ENCODE measurements around the gene DGKA.

The DGKA gene

DNA sequence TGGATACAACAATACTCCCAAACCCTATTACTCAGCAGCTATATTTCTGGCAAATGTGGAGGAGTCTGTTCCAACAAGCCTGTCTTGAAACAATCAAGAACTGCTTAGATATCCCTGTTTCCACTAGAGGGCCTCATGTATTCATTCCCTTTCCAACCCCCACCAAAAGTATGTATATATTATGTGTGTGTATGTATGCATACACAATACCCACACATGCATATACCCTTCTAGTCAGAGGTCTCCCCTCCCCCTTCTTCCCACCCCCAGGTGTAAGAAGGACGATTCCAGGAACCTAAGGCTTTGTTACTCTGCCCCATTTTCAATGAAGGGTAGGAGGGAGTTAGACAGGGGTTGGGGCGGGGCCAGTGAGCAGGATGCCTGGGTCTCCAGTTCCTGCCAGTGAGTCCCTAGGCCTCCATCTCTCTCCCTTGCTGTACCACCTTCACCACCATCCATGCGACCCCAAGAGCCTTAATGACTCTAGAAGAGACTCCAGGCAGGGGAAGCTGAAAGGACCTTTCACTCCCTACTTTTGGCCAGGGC is at the start of gene DGKA:
Gene DGKA, plus strand, starts transcription at position 392 of the 546 bp plus-strand sequence. CDS start 5,342 bp downstream, outside the sequence.
- in situ Hi-C loops (cut with HindIII; ENCODE audit: low sequenced_read_pairs), result no loop called here
- peak; percentile 78 for DNase-seq (ENCODE audit: low read depth, low spot score)
- peak within 1 kb of the TSS; percentile 72 for H3K4me3 ChIP-seq (ENCODE audit: low read depth, low read length)
- TF ChIP-seq, protein P1, sequence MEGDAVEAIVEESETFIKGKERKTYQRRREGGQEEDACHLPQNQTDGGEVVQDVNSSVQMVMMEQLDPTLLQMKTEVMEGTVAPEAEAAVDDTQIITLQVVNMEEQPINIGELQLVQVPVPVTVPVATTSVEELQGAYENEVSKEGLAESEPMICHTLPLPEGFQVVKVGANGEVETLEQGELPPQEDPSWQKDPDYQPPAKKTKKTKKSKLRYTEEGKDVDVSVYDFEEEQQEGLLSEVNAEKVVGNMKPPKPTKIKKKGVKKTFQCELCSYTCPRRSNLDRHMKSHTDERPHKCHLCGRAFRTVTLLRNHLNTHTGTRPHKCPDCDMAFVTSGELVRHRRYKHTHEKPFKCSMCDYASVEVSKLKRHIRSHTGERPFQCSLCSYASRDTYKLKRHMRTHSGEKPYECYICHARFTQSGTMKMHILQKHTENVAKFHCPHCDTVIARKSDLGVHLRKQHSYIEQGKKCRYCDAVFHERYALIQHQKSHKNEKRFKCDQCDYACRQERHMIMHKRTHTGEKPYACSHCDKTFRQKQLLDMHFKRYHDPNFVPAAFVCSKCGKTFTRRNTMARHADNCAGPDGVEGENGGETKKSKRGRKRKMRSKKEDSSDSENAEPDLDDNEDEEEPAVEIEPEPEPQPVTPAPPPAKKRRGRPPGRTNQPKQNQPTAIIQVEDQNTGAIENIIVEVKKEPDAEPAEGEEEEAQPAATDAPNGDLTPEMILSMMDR (IDR thresholded peaks at IDR 0.05; ENCODE audit: low read depth, low read length), result peak; percentile 64

DNA sequence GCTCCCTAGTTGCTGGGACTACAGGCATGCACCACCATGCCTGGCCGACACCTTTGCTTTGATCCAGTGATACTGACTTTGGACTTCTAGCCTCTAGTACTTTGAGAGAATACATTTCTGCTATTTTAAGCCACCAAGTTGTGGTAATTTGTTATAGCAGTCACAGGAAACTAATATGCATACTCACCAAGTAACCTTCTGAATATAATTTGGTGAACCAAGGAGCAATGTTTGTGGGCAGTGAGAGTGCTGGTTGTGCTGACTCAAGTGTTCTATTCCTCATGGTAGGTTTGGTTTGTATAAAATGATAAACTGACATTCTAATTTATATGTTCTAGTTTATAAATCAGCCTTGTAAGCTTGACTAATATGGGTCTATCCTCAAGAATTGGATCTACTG is 45.8 kb upstream of the DGKA start:
- DNase-seq (ENCODE audit: low read depth, low spot score), result no peak
- TF ChIP-seq, protein P1 (IDR thresholded peaks at IDR 0.05; ENCODE audit: low read depth, low read length), result no peak
- in situ Hi-C loops (cut with HindIII; ENCODE audit: low sequenced_read_pairs), result no loop called here

DNA sequence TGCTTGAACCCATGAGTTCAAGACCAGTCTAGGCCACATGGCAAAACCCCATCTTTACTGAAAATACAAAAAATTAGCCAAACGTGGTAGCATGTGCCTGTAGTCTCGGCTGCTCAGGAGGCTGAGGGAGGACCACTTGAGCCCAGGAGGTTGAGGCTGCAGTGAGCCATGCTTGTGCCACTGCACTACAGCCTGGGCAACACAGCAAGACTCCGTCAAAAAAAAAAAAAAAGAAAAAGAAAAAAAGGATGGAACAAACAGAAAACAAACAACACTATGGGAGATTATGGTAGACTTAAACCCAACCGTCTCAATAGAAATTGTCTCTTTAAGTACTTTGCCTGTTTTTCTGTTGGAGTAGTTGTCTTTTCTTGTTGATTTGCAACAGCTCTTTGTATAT is 39.7 kb upstream of the DGKA start:
- no peak for DNase-seq (ENCODE audit: low read depth, low spot score)
- in situ Hi-C loops (cut with HindIII; ENCODE audit: low sequenced_read_pairs), result no loop called here
- TF ChIP-seq, protein P1 (IDR thresholded peaks at IDR 0.05; ENCODE audit: low read depth, low read length), result no peak
- no peak overlapping the region for H3K4me3 ChIP-seq (ENCODE audit: low read depth, low read length)

More for the DNA sequence above, 45.8 kb upstream of the DGKA start:
- no peak overlapping the region for H3K4me3 ChIP-seq (ENCODE audit: low read depth, low read length)

DNA sequence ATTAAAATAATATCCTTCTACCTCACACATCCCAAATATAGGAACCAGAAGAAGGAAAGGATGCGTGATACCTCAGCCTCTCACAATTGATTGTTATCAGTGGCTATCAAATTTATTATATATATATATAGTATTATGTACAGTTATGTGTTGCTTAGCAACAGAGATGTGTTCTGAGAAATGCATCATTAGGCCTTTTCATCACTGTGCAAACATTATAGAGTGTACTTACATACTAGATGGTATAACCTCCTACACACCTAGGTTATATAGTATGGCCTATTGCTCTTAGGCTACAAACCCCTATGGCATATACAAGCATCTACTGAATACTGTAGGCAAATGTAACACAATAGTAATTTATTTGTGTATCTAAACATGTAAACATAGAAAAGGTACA is 37.2 kb upstream of the DGKA start:
- no peak overlapping the region for H3K4me3 ChIP-seq (ENCODE audit: low read depth, low read length)
- TF ChIP-seq, protein P1 (IDR thresholded peaks at IDR 0.05; ENCODE audit: low read depth, low read length), result no peak
- in situ Hi-C loops (cut with HindIII; ENCODE audit: low sequenced_read_pairs), result no loop called here
- no peak for DNase-seq (ENCODE audit: low read depth, low spot score)

DNA sequence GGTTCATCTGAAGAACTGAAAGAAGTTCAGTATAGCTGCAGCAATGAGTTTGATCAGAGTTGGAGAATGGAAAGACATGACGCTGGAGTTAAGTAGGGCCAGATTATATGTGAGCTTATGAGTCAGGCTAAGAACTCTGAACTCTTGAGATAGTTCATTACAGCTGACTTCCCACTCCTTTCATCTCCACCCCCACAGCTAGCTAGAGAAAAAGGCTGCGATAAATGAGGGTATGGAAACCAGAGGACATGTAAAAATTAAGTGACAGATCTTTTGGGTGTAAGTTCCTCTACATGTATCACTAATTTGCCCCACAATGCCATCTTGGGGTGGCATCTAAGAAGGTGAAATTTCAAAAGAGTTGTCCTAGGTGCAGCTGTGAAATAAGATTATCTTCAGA is 31.9 kb upstream of the DGKA start:
- peak; percentile 27 for DNase-seq (ENCODE audit: low read depth, low spot score)
- H3K4me3 ChIP-seq (ENCODE audit: low read depth, low read length), result no peak overlapping the region
- TF ChIP-seq, protein P1 (IDR thresholded peaks at IDR 0.05; ENCODE audit: low read depth, low read length), result no peak
- in situ Hi-C loops (cut with HindIII; ENCODE audit: low sequenced_read_pairs), result no loop called here

DNA sequence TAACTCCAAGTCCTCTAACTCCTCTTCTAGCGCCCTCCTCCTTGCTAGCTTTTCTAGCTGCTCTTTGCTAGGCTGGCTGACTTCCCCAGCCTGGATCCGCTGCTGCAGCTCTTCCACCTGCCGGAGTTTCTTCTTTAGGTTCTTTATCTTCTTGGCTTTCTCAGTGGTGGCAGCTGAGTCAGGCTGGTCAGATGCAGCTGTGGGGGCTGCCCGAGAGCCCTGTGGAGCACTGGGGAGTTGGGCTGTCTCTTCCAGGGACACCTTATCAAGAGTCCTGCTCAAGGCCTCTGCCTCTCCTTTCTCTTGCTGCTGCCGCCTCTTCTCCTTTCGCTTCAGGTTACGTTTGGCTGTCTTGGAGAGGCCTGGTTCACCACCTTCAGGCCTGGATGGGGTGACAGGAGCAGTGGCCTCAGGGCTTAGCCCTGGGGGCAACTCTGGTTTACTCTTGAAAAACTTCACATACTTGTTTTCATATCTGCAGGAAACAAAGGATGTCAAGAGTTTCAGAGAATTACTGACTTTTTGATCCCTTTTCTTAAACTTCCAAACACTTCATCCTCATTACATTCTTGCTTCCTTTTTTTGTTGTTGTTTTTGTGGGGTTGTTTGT is 29.0 kb upstream of the DGKA start:
- in situ Hi-C loops (cut with HindIII; ENCODE audit: low sequenced_read_pairs), result no loop called here
- TF ChIP-seq, protein P1 (IDR thresholded peaks at IDR 0.05; ENCODE audit: low read depth, low read length), result no peak
- no peak for DNase-seq (ENCODE audit: low read depth, low spot score)
- H3K4me3 ChIP-seq (ENCODE audit: low read depth, low read length), result no peak overlapping the region

All from astrocyte of the spinal cord (primary cell).